A549 (cell line): ENCODE data around the gene NR3C2.

Source experiments
- JUN ChIP-seq, 2 experiments: fragments of >200 bp; sonication (Bioruptor Twin); formaldehyde crosslinking; IDR thresholded peaks; 2 replicates in 1 of 2; 3 replicates in 1 of 2; pipeline ENCODE4 v1.6.1; 2016 to 2017
- KDM1A ChIP-seq: fragments of 200-600 bp; sonication (generic); IDR thresholded peaks from 2 replicates; pipeline ENCODE4 v1.6.1; 2016; ENCODE audit warnings: low read depth, mild to moderate bottlenecking
- MYC ChIP-seq: IDR thresholded peaks from 2 replicates; pipeline ENCODE4 v1.6.1; 2012; ENCODE audit warnings: mild to moderate bottlenecking, inconsistent platforms, low read length, improper control_type of control experiment, borderline replicate concordance
- NR3C1 ChIP-seq: fragments of >200 bp; sonication (Bioruptor Twin); formaldehyde crosslinking; IDR thresholded peaks from 3 replicates; pipeline ENCODE4 v1.6.1; 2017
- POLR2A ChIP-seq: IDR thresholded peaks from 2 replicates; pipeline ENCODE4 v1.6.1; 2012; ENCODE audit warnings: mild to moderate bottlenecking, low read length
- RAD21 ChIP-seq, 2 experiments: fragments of >200 bp in 1 of 2; sonication (Bioruptor Twin) in 1 of 2; formaldehyde crosslinking in 1 of 2; IDR thresholded peaks in 1 of 2; conservative IDR thresholded peaks in 1 of 2; 2 replicates in 1 of 2; 3 replicates in 1 of 2; pipeline ENCODE4 v1.6.1; 2012 to 2018; ENCODE audit warnings: inconsistent platforms in 1 of 2
- TP53 ChIP-seq: fragments of 250-450 bp; sonication (Bioruptor Pico); IDR thresholded peaks from 2 replicates; pipeline ENCODE4 v1.5.0; 2021; ENCODE audit warnings: mild to moderate bottlenecking, moderate library complexity
- TF ChIP-seq, protein P1 (sequence below): fragments of >200 bp; sonication (Bioruptor Twin); formaldehyde crosslinking; IDR thresholded peaks from 3 replicates; pipeline ENCODE4 v1.5.1; 2016
- TF ChIP-seq, protein P2 (sequence below): IDR thresholded peaks from 2 replicates; pipeline ENCODE4 v1.6.1; 2012

DNA sequence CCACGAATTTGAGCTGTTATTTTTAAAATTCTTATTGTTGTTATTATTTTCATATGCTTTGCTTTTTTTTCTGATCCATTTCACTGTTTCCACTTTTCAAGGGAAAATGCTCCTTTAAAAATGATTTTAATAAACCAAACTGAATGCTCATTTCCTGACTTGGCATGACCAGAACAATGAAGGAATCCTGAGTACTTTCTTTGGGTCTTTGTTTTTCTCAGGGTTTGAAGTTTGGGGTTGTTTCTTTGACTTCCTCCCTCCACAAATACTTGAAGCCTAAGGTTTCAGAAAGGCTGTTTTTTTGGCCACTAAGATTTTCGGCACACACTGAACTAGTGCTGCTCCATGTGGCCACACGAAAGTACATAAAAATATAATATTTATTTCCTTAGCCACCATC lies 171.0 kb downstream of the NR3C2 start:
- TF ChIP-seq NR3C1 (no peak), RAD21 (conservative IDR thresholded peaks at IDR 0.05 in 1 of 2, IDR thresholded peaks at IDR 0.05 in 1 of 2) (no peak), JUN (IDR thresholded peaks at IDR 0.05) (no peak), KDM1A (no peak), TP53 (CRISPR knock-in tag) (no peak), POLR2A (no peak), MYC (no peak)
- TF ChIP-seq, protein P1, sequence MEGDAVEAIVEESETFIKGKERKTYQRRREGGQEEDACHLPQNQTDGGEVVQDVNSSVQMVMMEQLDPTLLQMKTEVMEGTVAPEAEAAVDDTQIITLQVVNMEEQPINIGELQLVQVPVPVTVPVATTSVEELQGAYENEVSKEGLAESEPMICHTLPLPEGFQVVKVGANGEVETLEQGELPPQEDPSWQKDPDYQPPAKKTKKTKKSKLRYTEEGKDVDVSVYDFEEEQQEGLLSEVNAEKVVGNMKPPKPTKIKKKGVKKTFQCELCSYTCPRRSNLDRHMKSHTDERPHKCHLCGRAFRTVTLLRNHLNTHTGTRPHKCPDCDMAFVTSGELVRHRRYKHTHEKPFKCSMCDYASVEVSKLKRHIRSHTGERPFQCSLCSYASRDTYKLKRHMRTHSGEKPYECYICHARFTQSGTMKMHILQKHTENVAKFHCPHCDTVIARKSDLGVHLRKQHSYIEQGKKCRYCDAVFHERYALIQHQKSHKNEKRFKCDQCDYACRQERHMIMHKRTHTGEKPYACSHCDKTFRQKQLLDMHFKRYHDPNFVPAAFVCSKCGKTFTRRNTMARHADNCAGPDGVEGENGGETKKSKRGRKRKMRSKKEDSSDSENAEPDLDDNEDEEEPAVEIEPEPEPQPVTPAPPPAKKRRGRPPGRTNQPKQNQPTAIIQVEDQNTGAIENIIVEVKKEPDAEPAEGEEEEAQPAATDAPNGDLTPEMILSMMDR, result no peak
- TF ChIP-seq, protein P2, sequence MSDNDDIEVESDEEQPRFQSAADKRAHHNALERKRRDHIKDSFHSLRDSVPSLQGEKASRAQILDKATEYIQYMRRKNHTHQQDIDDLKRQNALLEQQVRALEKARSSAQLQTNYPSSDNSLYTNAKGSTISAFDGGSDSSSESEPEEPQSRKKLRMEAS, result no peak
